ENCODE results near the gene CHD5.

CHD5 gene

GRCh38 chr1:6098303-6099215 is 81.6 kb downstream of the CHD5 start:
- no peak for DNase-seq (ENCODE audit: low read depth)

GRCh38 chr1:6097824-6098223 is 82.3 kb downstream of the CHD5 start:
- no peak for DNase-seq (ENCODE audit: low read depth)

- DNase-seq (ENCODE audit: low read depth), result no peak
Measured at GRCh38 chr1:6097117-6097595, 83.0 kb downstream of the CHD5 start.

GRCh38 chr1:6096243-6097116 is 83.6 kb downstream of the CHD5 start:
- no peak for DNase-seq (ENCODE audit: low read depth)

GRCh38 chr1:6095511-6096242 is 84.4 kb downstream of the CHD5 start:
- no peak for DNase-seq (ENCODE audit: low read depth)

GRCh38 chr1:6094801-6095505 is 85.2 kb downstream of the CHD5 start:
- DNase-seq (ENCODE audit: low read depth), result no peak

- DNase-seq (ENCODE audit: low read depth), result no peak
Measured at GRCh38 chr1:6094246-6094645, 85.9 kb downstream of the CHD5 start.

- no peak for DNase-seq (ENCODE audit: low read depth)
Measured at GRCh38 chr1:6093611-6094010, 86.5 kb downstream of the CHD5 start.

GRCh38 chr1:6093071-6093470 is 87.0 kb downstream of the CHD5 start:
- DNase-seq (ENCODE audit: low read depth), result no peak

- DNase-seq (ENCODE audit: low read depth), result no peak
Measured at GRCh38 chr1:6092211-6092610, 87.9 kb downstream of the CHD5 start.

GRCh38 chr1:6091823-6092109 is 88.4 kb downstream of the CHD5 start:
- DNase-seq (ENCODE audit: low read depth), result no peak

GRCh38 chr1:6090996-6091822 is 88.9 kb downstream of the CHD5 start:
- no peak for DNase-seq (ENCODE audit: low read depth)

- no peak for DNase-seq (ENCODE audit: low read depth)
Measured at GRCh38 chr1:6090288-6090687, 89.8 kb downstream of the CHD5 start.

- no peak for DNase-seq (ENCODE audit: low read depth)
Measured at GRCh38 chr1:6088956-6089355, 91.2 kb downstream of the CHD5 start.

- no peak for DNase-seq (ENCODE audit: low read depth)
Measured at GRCh38 chr1:6087958-6088357, 92.2 kb downstream of the CHD5 start.

- no peak for DNase-seq (ENCODE audit: low read depth)
Measured at GRCh38 chr1:6087377-6087772, 92.7 kb downstream of the CHD5 start.

GRCh38 chr1:6086762-6087376 is 93.3 kb downstream of the CHD5 start:
- no peak for DNase-seq (ENCODE audit: low read depth)

GRCh38 chr1:6086358-6086757 is 93.8 kb downstream of the CHD5 start:
- no peak for DNase-seq (ENCODE audit: low read depth)

- no peak for DNase-seq (ENCODE audit: low read depth)
Measured at GRCh38 chr1:6085666-6086065, 94.5 kb downstream of the CHD5 start.

GRCh38 chr1:6084781-6085495 is 95.2 kb downstream of the CHD5 start:
- DNase-seq (ENCODE audit: low read depth), result no peak
